Measurements from ENCODE around the gene PFN3.
"Not testable (repeated sequence)": the region's sequence is repeated elsewhere in the genome, so short reads cannot be mapped to it uniquely, and the experiment has no call there.

The PFN3 gene

GRCh38 chr5:177363565-177363964 lies 36.9 kb downstream of the PFN3 start:
- Histone ChIP-seq H3K27me3 (ENCODE audit: control insufficient read depth, insufficient read depth, low read length) (no peaks in the 10 kb centered on the region), H3K27ac (ENCODE audit: low read length) (no peak overlapping the region), H3K9me3 (ENCODE audit: control insufficient read depth, insufficient read depth, low read length) (no peaks in the 10 kb centered on the region), H3K36me3 (ENCODE audit: control insufficient read depth, insufficient read depth, low read length) (no peaks in the 10 kb centered on the region), H3K4me1 (ENCODE audit: control insufficient read depth, insufficient read depth, low read length) (peaks cover 11% of the 10 kb centered on the region), H3K4me3 (ENCODE audit: low read length) (no peak overlapping the region)
- no CpG with 5 or more reads among the region's 10 CpGs for WGBS (ENCODE audit: insufficient coverage, insufficient read length)
- DNase-seq (ENCODE audit: low read depth, low spot score): no peak

GRCh38 chr5:177362610-177363507 lies 37.6 kb downstream of the PFN3 start:
- peaks cover 11% of the 10 kb centered on the region for H3K4me1 ChIP-seq (ENCODE audit: control insufficient read depth, insufficient read depth, low read length)
- H3K27ac ChIP-seq (ENCODE audit: low read length): no peak overlapping the region
- peak overlapping the region; percentile 64; the same call in 1 of the 2 replicates for H3K4me3 ChIP-seq (ENCODE audit: low read length)
- 100% methylated on average over 1 of the region's 59 CpGs for WGBS (ENCODE audit: insufficient coverage, insufficient read length)
- no peaks in the 10 kb centered on the region for H3K27me3 ChIP-seq (ENCODE audit: control insufficient read depth, insufficient read depth, low read length)
- no peaks in the 10 kb centered on the region for H3K36me3 ChIP-seq (ENCODE audit: control insufficient read depth, insufficient read depth, low read length)
- no peaks in the 10 kb centered on the region for H3K9me3 ChIP-seq (ENCODE audit: control insufficient read depth, insufficient read depth, low read length)
- no peak for DNase-seq (ENCODE audit: low read depth, low spot score)

DNA sequence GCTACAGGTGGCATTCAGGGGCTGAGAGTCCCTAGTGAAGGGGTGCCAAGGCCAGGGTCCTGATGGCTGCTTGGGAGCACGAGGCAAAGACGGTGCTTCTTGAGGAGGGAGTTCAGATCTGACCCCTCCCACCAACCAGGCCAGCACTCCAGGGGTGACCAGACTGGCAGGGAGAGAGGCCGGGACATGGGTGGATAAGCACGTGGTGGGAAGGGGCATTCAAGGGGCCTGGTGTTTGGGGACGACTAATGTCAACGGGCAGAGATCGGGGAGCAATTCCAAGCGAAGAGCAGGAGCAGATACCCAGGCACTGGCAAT lies 38.2 kb downstream of the PFN3 start:
- no peaks in the 10 kb centered on the region for H3K27me3 ChIP-seq (ENCODE audit: control insufficient read depth, insufficient read depth, low read length)
- H3K4me3 ChIP-seq (ENCODE audit: low read length): no peak overlapping the region
- DNase-seq (ENCODE audit: low read depth, low spot score): no peak
- no peaks in the 10 kb centered on the region for H3K9me3 ChIP-seq (ENCODE audit: control insufficient read depth, insufficient read depth, low read length)
- no CpG with 5 or more reads among the region's 8 CpGs for WGBS (ENCODE audit: insufficient coverage, insufficient read length)
- no peaks in the 10 kb centered on the region for H3K36me3 ChIP-seq (ENCODE audit: control insufficient read depth, insufficient read depth, low read length)
- no peak overlapping the region for H3K27ac ChIP-seq (ENCODE audit: low read length)
- peaks cover 11% of the 10 kb centered on the region for H3K4me1 ChIP-seq (ENCODE audit: control insufficient read depth, insufficient read depth, low read length)

DNA sequence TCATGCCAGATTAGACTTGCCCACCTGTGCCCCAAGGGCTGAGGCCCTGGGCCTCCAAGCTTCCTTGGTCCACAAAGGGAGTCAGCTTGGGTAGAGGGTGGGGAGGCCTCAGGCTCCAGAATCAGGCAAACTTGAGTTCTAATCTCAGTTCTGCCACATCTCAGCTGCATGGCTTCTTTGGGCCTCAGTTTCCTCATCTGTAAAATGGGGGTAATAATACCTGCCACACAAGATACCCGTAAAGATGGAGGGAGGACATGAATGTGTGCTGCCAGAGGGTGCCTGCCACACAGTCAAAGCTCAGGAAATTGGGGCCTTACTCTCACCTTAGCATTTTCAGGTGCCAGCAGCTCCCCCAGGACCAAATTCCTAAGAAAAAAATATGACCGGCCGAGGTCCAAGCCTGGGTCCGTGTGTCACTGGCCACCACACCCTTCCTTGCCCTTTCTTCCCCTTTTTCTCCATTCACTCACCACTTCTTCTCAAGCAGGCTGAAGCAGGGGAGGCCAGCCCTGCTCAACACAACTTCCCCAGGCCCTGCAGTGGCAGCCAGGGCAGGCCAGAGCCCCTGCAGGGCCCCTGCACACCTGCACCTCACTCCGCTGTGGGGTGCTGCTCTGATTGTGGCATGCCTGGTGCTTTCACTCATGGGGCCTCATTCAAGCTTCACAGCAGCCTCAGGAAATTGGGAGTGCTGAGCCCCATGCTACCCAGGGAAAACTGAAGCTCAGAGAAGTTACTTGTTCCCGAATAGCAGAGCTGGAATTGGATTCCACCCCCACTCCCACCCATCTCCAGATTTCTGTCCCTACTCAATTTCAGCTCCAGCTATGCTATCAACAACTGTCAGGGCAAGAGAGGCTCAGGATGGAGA lies 38.8 kb downstream of the PFN3 start:
- Histone ChIP-seq H3K4me1 (ENCODE audit: control insufficient read depth, insufficient read depth, low read length) (peaks cover 11% of the 10 kb centered on the region), H3K36me3 (ENCODE audit: control insufficient read depth, insufficient read depth, low read length) (no peaks in the 10 kb centered on the region), H3K4me3 (ENCODE audit: low read length) (no peak overlapping the region), H3K9me3 (ENCODE audit: control insufficient read depth, insufficient read depth, low read length) (no peaks in the 10 kb centered on the region), H3K27ac (ENCODE audit: low read length) (no peak overlapping the region), H3K27me3 (ENCODE audit: control insufficient read depth, insufficient read depth, low read length) (no peaks in the 10 kb centered on the region)
- no peak for DNase-seq (ENCODE audit: low read depth, low spot score)
- WGBS (ENCODE audit: insufficient coverage, insufficient read length): no CpG with 5 or more reads among the region's 6 CpGs

DNA sequence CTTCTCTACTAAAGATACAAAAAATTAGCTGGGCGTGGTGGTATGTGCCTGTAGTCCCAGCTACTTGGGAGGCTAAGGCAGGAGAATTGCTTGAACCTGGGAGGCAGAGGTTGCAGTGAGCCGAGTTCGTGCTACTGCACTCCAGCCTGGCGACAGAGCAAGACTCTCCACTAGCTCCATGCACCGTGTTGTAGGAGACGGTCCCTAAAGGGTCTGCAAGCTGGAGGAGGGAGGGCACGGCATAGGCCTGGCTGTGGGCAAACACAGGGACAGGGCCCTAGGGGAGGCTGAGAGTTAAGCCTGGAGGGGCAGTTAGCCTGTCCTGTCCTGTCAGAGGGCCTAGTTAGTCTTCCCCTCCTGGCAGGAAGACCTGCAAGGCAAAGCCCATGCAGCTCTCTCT lies 39.7 kb downstream of the PFN3 start:
- no CpG with 5 or more reads among the region's 7 CpGs for WGBS (ENCODE audit: insufficient coverage, insufficient read length)
- H3K27me3 ChIP-seq (ENCODE audit: control insufficient read depth, insufficient read depth, low read length); H3K27ac ChIP-seq (ENCODE audit: low read length); H3K36me3 ChIP-seq (ENCODE audit: control insufficient read depth, insufficient read depth, low read length); DNase-seq (ENCODE audit: low read depth, low spot score); H3K4me3 ChIP-seq (ENCODE audit: low read length); H3K9me3 ChIP-seq (ENCODE audit: control insufficient read depth, insufficient read depth, low read length); H3K4me1 ChIP-seq (ENCODE audit: control insufficient read depth, insufficient read depth, low read length): not testable (repeated sequence)

- Histone ChIP-seq H3K4me3 (ENCODE audit: low read length) (no peak overlapping the region), H3K36me3 (ENCODE audit: control insufficient read depth, insufficient read depth, low read length) (no peaks in the 10 kb centered on the region), H3K9me3 (ENCODE audit: control insufficient read depth, insufficient read depth, low read length) (no peaks in the 10 kb centered on the region), H3K27ac (ENCODE audit: low read length) (no peak overlapping the region), H3K4me1 (ENCODE audit: control insufficient read depth, insufficient read depth, low read length) (peaks cover 3% of the 10 kb centered on the region; the same call in 1 of the 2 replicates), H3K27me3 (ENCODE audit: control insufficient read depth, insufficient read depth, low read length) (no peaks in the 10 kb centered on the region)
- WGBS (ENCODE audit: insufficient coverage, insufficient read length): no CpG with 5 or more reads among the region's 3 CpGs
- DNase-seq (ENCODE audit: low read depth, low spot score): no peak
Observed at GRCh38 chr5:177359860-177360259, 40.6 kb downstream of the PFN3 start.

DNA sequence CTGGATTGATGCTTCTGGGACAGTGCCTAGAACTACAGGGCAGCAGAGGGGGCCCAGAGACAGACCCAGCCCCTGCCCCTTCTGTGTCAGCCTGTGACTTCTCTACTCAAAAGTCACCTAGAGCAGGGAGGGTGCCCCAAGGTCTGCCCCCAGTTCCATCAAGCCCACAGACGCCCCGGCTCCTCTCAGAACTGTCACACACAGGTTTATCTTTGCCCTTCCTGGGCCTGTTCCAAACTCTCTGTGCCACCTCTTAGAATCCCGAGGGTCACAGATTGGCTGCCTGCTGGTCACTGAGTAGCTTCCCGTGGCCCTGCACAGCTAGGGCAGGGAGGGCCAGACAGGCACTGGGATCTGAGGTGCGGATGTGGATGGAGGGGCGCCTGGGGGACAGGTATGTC lies 41.0 kb downstream of the PFN3 start:
- H3K4me3 ChIP-seq (ENCODE audit: low read length): no peak overlapping the region
- no peaks in the 10 kb centered on the region for H3K9me3 ChIP-seq (ENCODE audit: control insufficient read depth, insufficient read depth, low read length)
- no peak overlapping the region for H3K27ac ChIP-seq (ENCODE audit: low read length)
- DNase-seq (ENCODE audit: low read depth, low spot score): no peak
- no peaks in the 10 kb centered on the region for H3K36me3 ChIP-seq (ENCODE audit: control insufficient read depth, insufficient read depth, low read length)
- H3K4me1 ChIP-seq (ENCODE audit: control insufficient read depth, insufficient read depth, low read length): peaks cover 3% of the 10 kb centered on the region; the same call in 1 of the 2 replicates
- no peaks in the 10 kb centered on the region for H3K27me3 ChIP-seq (ENCODE audit: control insufficient read depth, insufficient read depth, low read length)
- no CpG with 5 or more reads among the region's 6 CpGs for WGBS (ENCODE audit: insufficient coverage, insufficient read length)

DNA sequence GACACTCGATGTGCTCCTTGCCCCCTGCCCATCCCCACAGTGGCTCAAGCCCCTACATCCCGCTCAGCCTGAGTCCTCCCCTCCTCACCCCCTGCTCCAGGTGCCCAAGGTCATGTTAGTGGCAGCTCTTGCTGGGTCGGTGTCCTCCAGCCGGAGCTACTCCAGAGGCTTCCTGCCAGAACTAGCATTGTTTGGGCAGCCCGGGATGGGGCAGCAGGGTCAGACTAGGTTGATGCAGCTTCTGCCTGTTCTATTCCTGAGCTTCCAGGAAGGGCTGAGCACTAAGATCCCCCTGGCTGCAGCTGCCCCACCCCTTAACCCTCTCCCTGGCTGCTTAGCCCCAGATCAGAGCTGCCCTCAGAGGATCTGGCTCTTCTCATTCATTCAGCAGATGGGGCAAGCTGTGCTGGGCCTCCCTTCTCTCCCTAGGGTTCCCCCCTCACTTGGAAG lies 42.1 kb downstream of the PFN3 start:
- DNase-seq (ENCODE audit: low read depth, low spot score): no peak
- no peak overlapping the region for H3K4me3 ChIP-seq (ENCODE audit: low read length)
- H3K9me3 ChIP-seq (ENCODE audit: control insufficient read depth, insufficient read depth, low read length): no peaks in the 10 kb centered on the region
- no peaks in the 10 kb centered on the region for H3K36me3 ChIP-seq (ENCODE audit: control insufficient read depth, insufficient read depth, low read length)
- H3K27ac ChIP-seq (ENCODE audit: low read length): no peak overlapping the region
- H3K4me1 ChIP-seq (ENCODE audit: control insufficient read depth, insufficient read depth, low read length): peaks cover 3% of the 10 kb centered on the region; the same call in 1 of the 2 replicates
- H3K27me3 ChIP-seq (ENCODE audit: control insufficient read depth, insufficient read depth, low read length): no peaks in the 10 kb centered on the region
- WGBS (ENCODE audit: insufficient coverage, insufficient read length): no CpG with 5 or more reads among the region's 5 CpGs

DNA sequence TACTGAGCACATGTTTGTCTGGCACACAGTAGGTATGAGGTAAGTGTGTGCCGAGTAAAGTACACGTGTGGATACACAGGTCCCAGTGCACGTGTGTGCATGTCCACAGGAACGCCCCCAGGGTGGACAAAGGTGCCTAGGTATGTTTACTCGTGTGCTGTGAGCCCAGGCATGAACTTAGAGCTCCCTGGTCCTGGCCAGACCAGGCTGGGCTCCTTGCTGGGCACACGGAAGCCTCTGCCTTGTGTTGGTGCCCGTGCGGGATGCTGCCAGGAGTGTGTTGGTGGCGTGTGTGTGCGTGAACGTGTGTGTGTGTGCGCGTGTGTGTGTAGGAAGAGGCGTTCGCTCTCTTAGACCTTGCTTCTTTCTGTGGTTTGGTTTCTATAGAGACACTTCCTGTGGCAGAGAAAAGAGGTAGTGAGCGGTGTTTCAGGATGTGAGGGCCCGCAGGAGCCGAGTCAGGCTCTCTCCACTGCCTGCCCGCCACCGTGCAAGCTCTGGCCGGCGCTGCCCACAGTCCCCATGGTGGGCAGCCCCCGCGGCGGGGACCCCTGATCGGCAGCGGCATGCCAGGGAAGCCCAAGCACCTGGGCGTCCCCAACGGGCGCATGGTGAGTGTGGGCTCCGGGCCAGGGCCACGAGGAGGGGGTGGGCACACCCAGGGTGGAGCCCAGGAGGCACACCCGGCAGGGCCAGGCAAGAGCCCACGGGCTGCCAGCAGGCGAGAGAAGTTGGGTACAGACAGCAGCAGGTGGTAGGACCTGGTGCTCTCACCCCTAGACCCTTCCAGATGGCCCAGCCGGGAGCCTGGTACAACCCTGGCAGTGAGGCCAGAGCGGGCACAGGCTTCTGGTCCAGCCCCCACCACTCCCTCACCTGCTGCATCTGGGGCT lies 42.8 kb downstream of the PFN3 start, which contains the start of gene RGS14:
Gene RGS14, plus strand, starts transcription at position 466 of the 893 bp plus-strand sequence. Its CDS starts 101 bp downstream, at position 567.
- no peak within 1 kb of the TSS for H3K27ac ChIP-seq (ENCODE audit: low read length)
- no peaks in the 10 kb centered on the region for H3K27me3 ChIP-seq (ENCODE audit: control insufficient read depth, insufficient read depth, low read length)
- DNase-seq (ENCODE audit: low read depth, low spot score): no peak
- no peak within 1 kb of the TSS for H3K4me3 ChIP-seq (ENCODE audit: low read length)
- H3K36me3 ChIP-seq (ENCODE audit: control insufficient read depth, insufficient read depth, low read length): no peaks in the 10 kb centered on the region
- H3K9me3 ChIP-seq (ENCODE audit: control insufficient read depth, insufficient read depth, low read length): no peaks in the 10 kb centered on the region
- 100% methylated on average over 5 of the region's 37 CpGs for WGBS (ENCODE audit: insufficient coverage, insufficient read length)
- peaks cover 3% of the 10 kb centered on the region; the same call in 1 of the 2 replicates for H3K4me1 ChIP-seq (ENCODE audit: control insufficient read depth, insufficient read depth, low read length)

- no peaks in the 10 kb centered on the region for H3K27me3 ChIP-seq (ENCODE audit: control insufficient read depth, insufficient read depth, low read length)
- WGBS (ENCODE audit: insufficient coverage, insufficient read length): no CpG with 5 or more reads among the region's 5 CpGs
- DNase-seq (ENCODE audit: low read depth, low spot score): no peak
- H3K27ac ChIP-seq (ENCODE audit: low read length): no peak overlapping the region
- 0 out of 2 replicates have a peak, but pooled peaks cover under 1% of the 10 kb centered on the region for H3K4me1 ChIP-seq (ENCODE audit: control insufficient read depth, insufficient read depth, low read length)
- H3K36me3 ChIP-seq (ENCODE audit: control insufficient read depth, insufficient read depth, low read length): no peaks in the 10 kb centered on the region
- no peaks in the 10 kb centered on the region for H3K9me3 ChIP-seq (ENCODE audit: control insufficient read depth, insufficient read depth, low read length)
- no peak overlapping the region for H3K4me3 ChIP-seq (ENCODE audit: low read length)
Observed at GRCh38 chr5:177357146-177357458, 43.4 kb downstream of the PFN3 start.
